ENCODE results near the gene GID8.

Gene GID8

DNA sequence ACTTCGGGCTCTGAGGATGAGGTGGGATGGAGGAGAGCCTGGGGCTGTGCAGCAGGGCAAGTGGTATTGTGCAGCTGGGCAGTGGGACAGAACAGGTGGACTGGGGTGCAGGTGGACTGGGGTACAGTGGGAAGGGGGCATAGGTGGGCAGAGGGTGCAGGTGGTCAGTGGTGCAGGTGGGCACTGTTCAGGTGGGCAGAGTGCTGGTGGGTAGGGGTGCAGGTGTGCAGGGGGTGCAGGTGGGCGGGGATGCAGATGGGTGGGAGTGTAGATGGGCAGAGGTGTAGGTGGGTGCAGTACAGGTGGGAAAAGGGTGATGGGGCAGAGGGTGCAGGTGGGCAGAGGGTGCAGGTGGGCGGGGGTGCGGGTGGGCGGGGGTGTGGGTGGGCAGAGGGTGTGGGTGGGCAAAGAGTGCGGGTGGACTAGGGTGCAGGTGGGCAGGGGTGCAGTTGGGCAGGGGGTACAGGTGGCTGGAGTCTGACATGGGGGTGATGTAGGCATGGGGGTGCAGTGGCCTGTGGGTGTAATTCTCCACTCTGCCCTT lies 48.4 kb downstream of the GID8 start:
- DNase-seq (ENCODE audit: low spot score), result no peak

DNA sequence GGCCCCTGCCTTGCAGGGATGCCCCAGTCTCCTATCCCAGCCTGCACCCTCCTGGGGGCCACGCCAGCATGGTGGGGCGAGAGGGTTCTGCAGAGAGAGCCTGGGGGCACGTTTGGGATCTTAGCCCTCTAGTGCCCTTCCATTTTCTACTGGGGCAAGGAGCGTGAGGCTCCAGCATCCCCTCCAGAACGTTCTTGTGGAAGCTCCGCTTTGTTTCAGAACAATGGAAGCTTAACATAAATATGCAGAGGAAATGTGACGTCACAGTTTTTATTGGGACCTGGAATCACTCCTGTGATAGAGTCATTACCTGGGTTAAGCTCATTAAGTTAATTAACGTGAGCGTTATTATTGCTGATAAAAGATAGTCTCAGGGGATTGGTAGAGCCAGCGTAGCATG lies 49.2 kb downstream of the GID8 start:
- no peak for DNase-seq (ENCODE audit: low spot score)

DNA sequence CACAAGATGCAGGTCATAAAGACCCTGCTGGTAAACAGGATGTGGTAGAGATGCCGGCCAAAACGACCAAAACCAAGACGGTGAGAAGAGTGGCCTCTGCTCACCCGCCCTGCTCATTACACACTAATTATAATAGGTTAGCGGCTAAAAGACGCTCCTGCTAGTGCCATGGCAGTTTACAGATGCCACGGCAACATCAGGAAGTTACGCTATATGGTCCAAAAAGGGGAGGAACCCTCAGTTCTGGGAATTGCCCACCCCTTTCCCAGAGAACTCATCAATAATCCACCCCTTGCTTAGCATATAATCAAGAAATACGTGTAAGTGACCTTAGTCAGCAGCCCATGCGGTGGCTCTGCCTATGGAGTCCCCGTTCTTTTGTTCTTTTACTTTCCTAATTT lies 51.3 kb downstream of the GID8 start:
- DNase-seq (ENCODE audit: low spot score), result no peak

DNA sequence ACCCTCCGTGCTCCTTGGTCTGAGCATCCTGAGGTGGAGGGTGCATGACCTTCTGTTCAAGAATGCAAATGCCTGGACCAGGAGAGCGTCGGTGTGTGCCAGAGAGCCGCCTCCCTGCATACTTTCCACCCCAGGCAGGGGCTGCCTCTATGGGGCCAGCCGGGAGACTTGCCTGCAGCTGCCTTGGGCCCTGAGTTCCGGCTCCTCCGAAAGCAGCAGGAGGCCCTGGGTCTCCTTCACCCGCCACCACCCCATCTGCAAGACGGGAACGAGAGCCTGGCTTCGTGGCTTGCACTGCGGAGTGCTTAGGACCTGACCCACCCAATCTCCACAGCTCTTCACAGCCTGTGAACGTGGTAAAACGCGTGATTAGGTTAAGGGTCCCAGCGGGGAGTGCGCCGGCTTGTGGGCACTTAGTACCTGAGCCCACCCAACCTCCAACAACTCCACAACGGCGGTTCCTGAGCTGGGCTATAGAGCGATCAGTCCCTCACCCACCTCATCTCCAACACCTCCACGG lies 52.4 kb downstream of the GID8 start:
- no peak for DNase-seq (ENCODE audit: low spot score)

DNA sequence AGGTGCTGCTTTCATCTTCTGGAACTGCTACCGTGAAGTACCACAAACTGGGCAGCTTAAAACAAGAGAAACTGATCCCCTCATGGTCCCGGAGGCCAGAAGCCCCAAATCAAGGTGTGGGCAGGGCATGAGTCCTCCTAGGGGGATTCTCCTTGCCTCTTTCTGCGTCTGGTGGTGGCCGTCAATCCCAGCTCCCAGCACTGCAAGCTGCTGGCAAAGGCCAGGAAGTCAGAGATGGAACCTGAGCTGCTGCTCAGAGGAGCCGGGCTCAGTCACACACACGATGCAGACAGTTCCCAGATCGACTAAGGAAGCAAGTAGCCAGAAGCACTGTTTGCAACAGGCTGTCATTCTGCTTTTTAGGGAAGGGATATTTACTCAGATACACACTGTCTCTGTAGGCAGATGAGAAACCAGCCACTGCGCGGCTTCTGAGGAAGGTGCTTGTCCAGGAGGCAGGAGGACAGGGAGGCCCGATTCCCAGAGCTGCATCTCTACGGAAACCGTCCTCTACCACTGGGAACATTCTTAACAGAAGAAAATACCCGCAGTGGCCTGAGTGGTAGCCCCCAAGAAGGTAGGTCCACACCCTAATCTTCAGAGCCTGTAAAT lies 53.4 kb downstream of the GID8 start:
- DNase-seq (ENCODE audit: low spot score), result no peak

DNA sequence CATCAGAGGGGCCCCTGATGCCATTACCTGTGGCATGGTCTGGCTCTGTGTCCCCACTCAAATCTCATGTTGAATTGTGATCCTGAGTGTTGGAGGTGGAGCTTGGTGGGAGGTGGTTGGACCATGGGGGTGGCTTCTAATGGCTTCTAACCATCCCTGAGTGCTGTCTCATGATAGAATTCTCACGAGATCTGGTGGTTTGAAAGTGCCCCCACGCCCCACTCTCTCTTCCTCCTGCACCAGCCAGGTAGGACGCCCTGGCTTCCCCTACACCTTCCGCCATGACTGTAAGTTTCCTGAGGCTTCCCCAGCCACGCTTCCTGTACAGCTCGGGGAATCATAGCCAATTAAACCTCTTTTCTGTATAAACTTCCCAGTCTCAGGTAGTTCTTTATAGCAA lies 53.9 kb downstream of the GID8 start:
- no peak for DNase-seq (ENCODE audit: low spot score)

DNA sequence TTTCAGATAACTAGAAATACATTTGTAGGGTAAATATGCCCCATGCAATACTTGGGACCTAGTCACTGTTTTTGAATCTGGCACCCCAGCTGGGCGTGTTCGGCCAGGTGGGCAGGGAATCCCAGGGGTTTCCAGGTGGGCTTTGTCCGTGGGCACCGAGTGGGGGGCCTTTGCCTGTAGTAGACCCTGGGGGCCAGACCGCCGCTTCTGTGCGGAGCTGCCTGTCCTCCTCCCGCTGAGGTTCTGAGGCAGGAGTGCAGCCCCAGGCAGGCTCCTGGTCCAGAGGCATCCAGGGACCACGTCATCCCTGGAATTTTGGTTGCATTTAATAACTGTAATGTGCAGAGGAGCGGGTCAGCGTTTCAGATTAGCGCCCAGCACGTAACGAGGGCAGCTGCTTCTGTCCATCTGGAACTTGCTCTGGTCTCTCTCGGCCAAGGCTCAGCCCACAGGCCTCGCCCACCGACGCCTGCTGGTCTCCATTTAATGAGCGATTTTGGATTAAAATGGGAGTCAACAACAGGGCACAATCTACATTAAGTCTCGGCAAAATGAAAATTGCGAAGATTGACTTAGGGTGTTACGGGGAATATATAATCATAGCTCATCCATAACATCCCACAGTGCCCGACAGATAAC lies 56.0 kb downstream of the GID8 start:
- DNase-seq (ENCODE audit: low spot score), result no peak

DNA sequence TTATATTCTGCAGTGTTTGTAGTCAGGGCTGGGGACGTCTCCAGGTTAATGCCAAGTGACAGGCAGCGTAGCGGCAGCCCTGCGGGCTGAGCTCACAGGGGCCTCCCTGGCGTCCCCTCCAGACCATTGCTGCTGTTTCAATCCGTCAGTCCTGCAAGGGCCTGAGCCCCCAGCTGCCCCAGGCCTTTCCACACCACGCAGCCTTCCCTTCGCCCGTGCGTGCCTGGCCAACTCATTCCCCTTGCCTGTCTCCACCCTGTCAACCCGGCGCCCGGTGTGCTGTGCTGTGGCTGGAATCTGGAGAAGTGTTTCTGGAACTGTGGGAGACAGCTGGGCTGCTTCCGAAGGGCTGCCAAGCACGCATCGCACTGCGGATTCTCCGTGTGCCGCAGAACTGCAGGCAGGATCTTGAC lies 56.9 kb downstream of the GID8 start:
- DNase-seq (ENCODE audit: low spot score), result no peak

DNA sequence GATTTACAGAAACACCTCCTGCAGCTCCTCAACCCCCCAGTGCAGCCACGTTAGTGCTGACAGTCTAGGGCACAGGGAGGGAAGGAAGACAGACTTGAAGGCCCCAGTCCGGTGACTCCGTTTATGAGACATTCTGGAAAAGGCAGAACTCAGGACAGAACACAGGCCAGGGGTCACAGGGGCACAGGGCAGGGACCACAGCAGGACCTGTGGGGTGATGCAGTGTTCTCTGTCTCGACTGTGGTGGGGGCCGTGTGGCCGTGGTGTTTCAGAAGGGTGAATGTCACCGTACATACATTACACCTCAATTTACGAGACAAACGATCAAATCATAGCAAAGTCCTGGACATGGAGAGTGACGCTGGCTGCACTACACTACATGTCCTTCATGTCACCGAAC lies 57.5 kb downstream of the GID8 start:
- DNase-seq (ENCODE audit: low spot score), result no peak

DNA sequence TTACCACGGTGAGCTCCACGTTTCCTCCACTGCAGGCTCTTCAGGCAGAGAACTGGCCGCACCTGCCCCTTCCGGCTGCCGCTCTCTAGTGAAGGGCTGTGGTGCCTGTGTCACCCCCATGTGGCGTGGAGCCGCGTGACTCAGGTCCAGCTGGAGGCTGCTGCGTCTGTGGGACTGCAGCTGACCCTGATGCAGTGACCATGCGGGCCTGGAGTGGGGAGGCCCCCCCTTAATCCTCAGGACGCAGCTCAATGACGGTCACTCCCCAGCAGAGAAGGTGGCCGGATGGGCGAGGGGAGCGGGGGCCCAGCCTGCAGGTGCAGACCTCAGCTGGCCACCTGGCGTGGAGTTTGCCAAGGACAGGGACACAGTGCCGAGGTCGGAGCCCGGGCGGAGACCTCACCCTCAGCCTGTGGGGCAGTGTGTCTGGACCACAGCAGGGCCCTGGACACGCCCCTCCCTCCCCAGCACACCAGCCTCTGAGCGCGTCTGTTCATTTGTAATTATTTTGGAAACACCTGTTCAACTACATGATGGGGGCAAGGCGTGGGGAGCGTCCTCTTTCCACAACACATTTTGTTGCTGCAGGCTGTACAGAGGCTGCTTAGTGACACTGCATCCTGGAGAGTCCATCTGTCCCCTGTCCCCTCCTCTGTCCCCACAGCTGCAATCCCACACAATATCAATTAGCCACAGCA lies 58.1 kb downstream of the GID8 start:
- DNase-seq (ENCODE audit: low spot score), result no peak

DNA sequence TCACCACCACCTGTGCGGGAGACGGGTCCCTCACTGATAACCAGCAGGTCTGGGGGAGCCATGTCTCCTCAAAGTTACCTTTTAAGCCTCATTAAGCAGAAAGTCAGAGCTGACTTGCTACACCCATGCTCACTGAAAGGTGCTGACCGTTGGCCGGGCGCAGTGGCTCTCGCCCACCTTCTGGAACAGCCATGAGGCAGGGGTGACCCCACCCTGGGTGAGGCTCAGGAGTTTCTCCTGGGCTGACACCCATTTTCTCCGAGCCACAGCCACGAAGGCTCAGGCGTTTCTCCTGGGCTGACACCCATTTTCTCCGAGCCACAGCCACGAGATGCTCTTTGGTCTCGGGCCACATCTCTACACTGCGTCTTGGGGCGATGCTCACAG lies 58.6 kb downstream of the GID8 start:
- DNase-seq (ENCODE audit: low spot score), result no peak

DNA sequence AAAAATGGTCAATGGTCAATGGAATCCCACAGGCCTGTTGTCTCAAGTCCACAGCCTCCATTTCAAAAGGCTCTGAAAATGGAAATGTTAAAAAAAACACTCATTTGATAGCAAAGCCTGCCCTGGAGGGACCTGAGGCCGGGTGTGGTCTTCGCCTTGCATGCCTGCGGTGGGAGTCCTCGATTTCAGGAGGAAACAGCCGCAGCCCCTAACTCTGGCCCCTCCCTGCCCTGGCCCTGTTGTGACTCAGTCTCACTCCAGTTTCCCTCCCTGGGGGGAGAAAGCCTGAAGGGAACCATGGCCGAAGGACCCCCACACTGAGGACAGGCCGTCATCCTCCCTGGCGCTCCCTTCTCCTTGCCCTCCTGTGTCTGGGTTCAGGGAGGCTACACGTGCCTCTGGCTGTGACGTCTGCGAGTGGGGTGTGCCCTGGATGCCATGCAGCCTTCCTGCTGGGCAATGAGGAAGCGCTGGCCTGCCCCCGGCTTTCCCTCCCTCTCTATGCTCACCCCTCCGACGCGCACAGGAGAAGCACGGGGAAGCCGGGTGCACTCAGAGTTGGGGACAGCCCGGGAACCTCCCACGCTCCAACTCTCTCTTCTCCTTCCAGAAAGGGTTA lies 59.6 kb downstream of the GID8 start:
- DNase-seq (ENCODE audit: low spot score), result no peak
